ENCODE results near the gene LAMA3.

Gene LAMA3

DNA sequence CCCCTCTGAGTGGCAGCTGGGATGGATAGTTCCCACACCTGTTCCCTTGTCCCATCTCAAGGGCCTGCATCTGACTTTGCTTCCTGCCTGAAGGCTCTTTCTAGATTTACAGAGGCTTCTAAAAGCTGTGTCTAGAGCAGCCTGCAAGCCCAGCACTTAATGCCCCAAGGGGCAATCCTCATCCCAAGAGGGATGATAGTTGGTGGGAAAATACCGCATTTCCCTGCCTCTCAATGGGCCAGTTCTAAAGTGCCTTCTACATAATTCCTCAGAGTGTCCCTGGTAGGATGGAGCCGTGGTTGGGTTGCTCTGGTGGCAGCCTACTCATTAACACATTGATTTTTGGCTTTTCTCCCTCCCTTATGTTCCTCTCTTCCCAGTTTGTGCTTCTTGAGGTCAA is 29.5 kb downstream of the LAMA3 start:
- TF ChIP-seq, protein P1, sequence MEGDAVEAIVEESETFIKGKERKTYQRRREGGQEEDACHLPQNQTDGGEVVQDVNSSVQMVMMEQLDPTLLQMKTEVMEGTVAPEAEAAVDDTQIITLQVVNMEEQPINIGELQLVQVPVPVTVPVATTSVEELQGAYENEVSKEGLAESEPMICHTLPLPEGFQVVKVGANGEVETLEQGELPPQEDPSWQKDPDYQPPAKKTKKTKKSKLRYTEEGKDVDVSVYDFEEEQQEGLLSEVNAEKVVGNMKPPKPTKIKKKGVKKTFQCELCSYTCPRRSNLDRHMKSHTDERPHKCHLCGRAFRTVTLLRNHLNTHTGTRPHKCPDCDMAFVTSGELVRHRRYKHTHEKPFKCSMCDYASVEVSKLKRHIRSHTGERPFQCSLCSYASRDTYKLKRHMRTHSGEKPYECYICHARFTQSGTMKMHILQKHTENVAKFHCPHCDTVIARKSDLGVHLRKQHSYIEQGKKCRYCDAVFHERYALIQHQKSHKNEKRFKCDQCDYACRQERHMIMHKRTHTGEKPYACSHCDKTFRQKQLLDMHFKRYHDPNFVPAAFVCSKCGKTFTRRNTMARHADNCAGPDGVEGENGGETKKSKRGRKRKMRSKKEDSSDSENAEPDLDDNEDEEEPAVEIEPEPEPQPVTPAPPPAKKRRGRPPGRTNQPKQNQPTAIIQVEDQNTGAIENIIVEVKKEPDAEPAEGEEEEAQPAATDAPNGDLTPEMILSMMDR (IDR thresholded peaks at IDR 0.05; ENCODE audit: low read depth, low read length) = no peak
- no peak overlapping the region for H3K4me3 ChIP-seq (replicated peaks in 1 of 2; ENCODE audit: low read depth in 2 of 2, low read length in 2 of 2)
- DNase-seq (ENCODE audit: low read depth in 2 of 2) = peak in 1 of 2 donors; percentile 27

DNA sequence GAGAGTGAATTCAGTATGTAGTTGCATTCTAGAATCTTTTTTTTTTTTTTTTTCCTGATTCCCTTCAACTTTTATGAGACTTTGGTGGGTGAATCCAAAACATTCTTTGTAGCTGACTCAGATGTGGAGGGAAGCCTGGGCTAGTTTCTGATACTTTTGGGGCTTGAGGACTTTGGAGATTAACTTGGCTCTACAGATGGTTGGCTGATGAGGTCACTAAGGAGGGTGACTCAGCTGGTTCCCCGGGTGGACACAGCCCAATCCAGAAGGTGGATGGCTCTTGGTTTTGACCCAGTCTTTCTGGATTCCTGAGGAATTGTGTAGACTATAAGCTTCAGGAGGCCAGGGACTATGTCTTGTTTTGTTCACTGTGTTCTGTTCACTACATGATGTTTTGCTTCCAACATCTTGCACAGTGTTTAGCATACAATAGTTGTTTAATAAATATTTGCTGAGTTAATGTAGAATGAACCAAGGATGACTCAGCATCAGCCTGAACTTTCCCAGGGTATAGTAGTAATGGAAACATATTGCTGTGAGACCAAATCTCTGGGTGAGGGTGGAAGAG is 30.5 kb downstream of the LAMA3 start:
- DNase-seq (ENCODE audit: low read depth in 2 of 2) = peak; percentile 96 to 98
- H3K4me3 ChIP-seq (replicated peaks in 1 of 2; ENCODE audit: low read depth in 2 of 2, low read length in 2 of 2) = no peak overlapping the region
- TF ChIP-seq, protein P1 (IDR thresholded peaks at IDR 0.05; ENCODE audit: low read depth, low read length) = no peak

DNA sequence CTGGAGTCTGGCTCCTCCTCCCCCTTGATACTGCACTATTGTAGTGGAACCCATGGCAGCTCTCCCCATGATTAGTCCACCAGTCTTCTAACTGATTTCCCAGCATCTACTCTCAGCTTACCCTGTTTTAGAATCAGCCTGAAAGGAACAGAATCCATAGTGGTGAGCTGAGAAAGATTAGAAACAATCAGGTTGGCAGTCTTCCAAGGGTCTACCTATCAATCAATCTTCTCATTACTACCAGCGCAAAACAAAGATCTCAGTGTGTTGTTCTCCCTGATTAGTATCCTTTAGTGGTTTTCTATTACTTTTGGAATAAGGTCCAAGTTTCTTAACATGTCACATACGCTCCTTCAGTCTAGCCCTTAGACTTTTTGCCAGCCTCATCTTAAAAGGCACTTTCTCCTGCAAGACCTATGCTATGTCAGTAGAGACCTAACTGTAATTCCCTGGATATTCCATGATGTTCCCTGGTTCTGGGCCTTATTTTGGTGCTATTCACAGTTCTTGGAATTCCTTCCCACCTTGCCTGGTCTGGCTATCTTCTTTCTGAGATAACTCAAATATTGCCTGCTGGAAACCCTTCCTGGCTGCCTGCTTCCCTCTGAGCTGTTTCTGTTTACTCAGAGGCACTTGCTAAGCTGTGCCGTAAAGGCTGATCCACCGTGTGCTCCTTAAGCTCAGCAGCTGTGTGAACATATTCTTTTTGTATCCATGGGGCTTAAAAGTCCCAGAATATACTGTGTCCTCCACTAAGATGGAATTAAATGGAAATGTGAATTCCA is 32.6 kb downstream of the LAMA3 start:
- TF ChIP-seq, protein P1 (IDR thresholded peaks at IDR 0.05; ENCODE audit: low read depth, low read length) = no peak
- peak in 1 of 2 donors; percentile 33 for DNase-seq (ENCODE audit: low read depth in 2 of 2)
- no peak overlapping the region for H3K4me3 ChIP-seq (replicated peaks in 1 of 2; ENCODE audit: low read depth in 2 of 2, low read length in 2 of 2)

DNA sequence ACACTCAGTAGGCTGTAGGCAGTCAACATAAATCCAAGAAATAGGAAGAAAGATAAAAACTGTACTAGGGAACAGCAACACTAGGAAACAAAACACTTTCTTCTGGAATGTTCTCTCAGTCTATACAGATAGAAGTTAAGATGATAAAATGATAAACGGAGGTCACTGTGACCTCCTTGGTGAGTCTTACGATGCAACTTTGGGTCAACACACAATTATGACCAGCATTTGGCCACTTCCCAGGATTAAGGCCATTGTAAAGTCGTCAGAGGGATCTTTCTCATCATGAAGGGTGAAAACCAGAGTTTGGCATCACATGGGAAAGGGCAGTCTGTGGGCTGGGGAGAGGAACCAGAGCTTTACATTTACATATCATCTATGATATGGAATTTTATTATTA is 33.4 kb downstream of the LAMA3 start:
- DNase-seq (ENCODE audit: low read depth in 2 of 2) = peak; percentile 43 to 52

DNA sequence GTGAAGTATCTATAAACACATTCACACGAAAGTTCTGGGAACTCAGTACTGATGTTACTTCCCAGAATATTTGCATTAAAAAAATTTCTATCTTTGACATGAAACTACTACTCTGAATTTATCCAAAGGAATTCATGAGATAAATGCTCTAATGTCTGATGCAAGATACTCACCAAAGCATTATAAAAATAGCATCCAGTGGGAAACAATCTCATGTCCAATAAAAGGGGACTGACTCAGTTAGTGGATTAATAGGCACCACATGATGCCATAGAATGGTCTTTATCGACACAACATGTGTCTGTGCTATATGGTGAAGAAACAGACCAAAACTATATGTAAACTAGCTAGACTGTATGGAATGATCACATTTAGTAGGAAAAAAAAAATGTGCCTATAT is 33.9 kb downstream of the LAMA3 start:
- peak; percentile 35 to 54 for DNase-seq (ENCODE audit: low read depth in 2 of 2)
- TF ChIP-seq, protein P1 (IDR thresholded peaks at IDR 0.05; ENCODE audit: low read depth, low read length) = no peak
- H3K4me3 ChIP-seq (replicated peaks in 1 of 2; ENCODE audit: low read depth in 2 of 2, low read length in 2 of 2) = no peak overlapping the region

More for the DNA sequence above, 33.4 kb downstream of the LAMA3 start:
- H3K4me3 ChIP-seq (replicated peaks in 1 of 2; ENCODE audit: low read depth in 2 of 2, low read length in 2 of 2) = no peak overlapping the region
- TF ChIP-seq, protein P1 (IDR thresholded peaks at IDR 0.05; ENCODE audit: low read depth, low read length) = no peak

DNA sequence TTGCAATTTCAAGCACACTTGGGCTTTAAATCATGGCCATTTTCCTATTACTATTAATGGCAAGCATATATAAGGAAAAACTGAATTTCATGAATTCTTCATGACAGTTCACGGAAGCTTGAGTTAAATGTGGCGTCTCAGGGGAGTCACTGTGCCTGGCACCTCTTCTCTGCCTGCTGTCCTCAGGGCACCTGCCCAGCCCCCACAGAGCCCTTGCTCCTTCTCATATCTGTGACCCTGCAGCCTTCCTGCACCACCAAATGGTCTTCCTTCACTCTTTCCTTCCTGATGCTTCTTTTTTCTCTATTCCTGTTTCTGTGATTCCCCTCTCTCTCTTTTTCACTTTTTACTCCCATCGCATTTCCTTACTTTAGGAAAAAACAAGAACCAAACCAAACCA is 35.4 kb downstream of the LAMA3 start:
- DNase-seq (ENCODE audit: low read depth in 2 of 2) = no peak
- no peak overlapping the region for H3K4me3 ChIP-seq (replicated peaks in 1 of 2; ENCODE audit: low read depth in 2 of 2, low read length in 2 of 2)
- TF ChIP-seq, protein P1 (IDR thresholded peaks at IDR 0.05; ENCODE audit: low read depth, low read length) = no peak
